HTR-8/SVneo (cell line): ENCODE measurements around the gene ADRA2C.

Experiments used
- DNase-seq: peaks from one replicate; pipeline ENCODE4 v3.0.0; 2011; ENCODE audit warnings: low spot score, mixed read lengths; ENCODE audit not compliant: insufficient read length
- FAIRE-seq: peaks from 2 replicates; lab custom pipeline; 2011; peaks lifted over from hg19 to GRCh38; lab: Jason Lieb, UNC

ADRA2C gene

DNA sequence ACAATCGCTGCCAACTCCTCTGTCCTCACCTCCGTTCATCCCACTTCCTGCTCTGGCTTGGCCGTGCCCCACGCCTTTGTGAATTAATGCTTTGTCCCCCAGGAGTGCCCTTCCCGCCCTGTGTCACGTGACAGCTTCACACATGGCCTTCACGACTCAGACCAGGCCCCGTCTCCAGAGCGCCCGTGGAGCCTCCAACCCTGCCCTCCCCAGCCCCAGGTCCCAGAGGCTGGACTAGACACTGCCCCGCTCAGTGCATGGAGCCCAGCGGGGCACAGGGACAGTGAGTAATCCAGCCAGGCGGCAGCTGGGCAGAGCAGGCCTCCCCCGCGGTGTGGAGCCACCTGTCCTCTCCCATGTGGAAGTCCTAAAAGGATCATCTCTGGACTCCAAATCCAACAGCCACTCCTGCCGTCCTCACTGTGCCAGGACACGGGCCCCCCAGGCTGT lies 7.4 kb downstream of the ADRA2C start:
- FAIRE-seq (no peak), DNase-seq (no peak)

DNA sequence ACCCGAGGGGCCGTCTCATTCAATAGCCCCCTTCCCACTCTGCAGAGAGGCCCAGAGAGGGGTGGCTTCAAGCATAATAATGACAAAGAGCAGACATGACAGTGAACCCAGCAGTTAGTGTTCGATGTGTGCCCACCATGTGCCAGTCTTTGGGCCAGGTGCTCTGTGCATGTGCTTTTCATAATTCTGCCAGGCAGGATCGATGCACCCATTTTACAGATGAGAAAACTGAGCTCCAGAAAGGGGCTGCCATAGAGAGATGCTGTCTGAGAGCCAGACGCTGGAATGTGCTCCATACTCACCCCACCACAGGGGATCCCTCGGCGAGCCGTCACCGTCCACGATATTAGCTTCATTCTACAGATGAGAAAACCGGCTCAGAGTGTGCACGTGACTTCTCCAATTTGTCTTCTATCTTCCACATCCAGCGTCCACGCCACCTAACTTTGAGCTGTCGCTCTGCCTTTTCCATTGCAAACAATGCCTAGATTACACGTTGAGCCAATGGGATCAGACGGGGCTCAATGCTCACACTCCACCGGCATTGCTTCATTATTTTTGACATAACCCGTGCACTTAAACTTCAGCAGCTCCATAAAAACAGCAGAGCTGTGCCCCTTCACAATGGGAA lies 8.2 kb downstream of the ADRA2C start:
- FAIRE-seq (no peak), DNase-seq (no peak)

DNA sequence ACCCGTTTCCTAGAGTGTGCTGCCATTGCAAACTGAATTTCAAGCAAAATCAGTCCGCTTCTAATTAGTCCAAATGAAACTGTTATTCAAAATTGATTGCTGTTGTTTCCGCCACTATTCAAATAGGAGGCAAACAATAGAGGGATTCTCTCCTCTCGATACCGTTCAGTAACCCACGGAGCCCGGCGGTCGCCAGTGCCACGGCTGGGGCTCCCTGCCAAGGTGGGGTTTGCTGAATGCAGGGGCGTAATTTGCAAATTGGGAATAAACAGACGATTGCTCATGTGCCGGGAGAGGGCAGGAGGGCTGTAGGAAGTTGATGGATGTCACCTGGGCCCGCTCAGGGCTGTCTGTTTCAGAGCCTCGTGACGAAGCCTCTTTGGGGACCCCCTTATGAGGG lies 8.8 kb downstream of the ADRA2C start:
- FAIRE-seq = no peak
- DNase-seq = no peak

DNA sequence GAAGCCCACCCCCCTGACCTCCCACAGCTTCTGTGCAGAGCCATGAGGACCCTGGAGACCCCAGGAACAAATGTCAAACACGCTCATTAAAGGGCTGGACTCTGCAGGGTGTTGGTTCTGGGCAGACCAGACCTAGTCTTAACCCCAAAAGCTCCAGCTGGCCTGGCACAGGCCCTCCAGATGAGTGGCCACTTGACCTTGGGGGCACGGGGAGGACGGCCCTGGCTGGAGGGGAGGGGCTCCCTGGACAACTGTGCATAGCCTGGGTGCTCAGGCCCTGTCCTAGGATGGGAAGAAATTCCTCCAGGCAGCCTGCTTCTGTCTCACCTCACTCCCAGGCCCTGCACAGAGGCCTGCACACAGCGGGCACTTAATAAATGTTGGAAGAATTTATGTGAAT lies 9.4 kb downstream of the ADRA2C start:
- DNase-seq (no peak), FAIRE-seq (no peak)

DNA sequence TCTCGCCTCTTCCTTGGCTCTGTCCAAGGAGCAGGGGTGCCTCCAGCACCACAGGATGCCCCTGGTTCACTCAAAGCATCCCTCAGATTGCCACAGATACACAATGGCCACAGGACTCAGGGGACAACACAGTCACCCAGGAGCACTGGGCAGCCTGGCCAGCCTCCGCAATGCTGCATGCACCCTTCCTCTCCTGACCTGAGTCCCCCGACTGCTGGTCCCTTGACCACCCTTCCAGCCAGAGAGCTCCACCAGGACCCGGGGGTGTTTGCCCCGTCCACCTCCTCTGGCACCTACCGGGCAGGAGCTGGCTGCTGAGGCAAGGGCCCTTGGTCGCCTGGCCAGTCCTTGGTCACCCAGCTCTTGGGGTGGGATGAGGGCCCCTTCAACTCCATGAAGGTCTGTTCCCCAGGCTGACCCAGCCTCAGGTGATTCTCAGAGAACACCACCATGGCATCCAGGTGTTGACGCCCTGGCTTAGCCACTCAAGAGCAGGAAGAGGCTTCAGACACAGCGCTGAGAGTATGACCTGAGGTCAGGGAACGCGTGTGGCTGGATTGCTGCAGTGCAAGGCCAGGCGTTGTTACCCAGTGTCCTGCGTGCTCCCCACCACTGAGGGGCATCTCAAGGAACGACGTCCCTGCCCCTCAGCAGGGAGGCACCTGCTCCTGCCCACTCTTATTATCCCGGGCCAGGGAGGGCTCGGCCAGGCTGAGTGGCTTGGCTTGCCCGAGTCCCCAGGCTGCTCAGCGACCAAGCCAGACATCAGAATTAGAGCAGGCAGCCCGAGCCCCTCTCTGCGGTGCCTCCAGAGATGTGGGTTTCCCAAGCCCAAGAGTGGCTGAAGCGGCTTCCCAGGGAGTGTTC lies 10.2 kb downstream of the ADRA2C start:
- no peak for DNase-seq

DNA sequence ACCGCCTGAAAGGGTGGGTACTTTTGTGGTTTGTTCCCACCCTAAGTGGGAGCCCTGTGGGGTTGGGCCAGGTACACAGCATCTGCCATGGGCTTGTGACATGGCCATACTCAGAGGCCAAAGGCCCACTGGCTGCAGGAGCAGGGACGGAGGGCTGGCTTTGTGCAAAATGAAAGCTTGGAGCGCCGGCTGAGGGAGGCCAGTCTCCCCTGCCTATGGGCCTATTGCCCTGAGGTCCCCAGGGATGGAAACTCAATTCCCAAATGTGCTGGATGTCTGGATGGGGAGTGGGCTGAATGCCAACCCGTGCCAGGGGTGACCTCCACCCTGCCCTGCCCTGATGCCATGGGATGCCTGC lies 10.8 kb downstream of the ADRA2C start:
- DNase-seq = no peak

More for the DNA sequence above, 10.2 kb downstream of the ADRA2C start:
- no peak for FAIRE-seq

DNA sequence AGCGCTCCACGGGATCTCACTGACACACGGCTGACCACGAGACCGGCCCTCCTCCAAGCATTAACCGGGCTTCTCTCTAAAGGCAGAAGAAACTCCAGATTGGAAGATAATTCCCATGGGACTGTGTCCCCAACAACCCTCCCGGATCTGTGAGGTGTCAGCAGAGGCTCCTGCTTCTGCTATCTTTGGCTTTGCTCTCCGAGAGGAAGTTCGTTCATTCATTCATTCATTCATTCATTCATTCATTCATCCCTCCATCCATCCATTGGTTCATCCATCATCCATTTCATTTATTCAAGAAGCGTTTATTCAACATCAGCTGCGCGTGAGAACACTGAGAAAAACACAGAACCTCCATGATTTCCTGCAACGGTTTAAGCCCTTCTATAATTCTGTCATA lies 11.5 kb downstream of the ADRA2C start:
- FAIRE-seq = no peak

More for the DNA sequence above, 10.8 kb downstream of the ADRA2C start:
- no peak for FAIRE-seq

DNA sequence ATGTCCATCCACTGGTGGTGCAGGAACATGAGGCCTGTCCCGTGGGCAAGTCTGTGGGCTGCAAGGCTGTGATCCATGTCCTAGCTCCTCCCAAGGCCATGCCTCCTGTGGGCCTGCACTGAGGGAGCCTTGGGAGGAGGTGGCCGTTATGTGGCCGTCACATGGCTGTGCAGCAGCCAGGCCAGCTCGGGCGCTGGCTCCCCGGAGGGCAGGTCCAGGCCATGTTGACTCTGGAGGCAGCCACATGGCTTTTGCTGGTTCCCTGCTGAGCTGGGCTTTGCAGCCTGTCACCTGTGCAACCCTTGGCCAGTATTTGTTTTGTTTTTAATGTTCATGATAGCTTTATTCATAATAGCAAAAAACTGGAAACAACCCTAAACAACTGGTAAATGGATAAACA lies 13.3 kb downstream of the ADRA2C start:
- FAIRE-seq (no peak), DNase-seq (no peak)

More for the DNA sequence above, 11.5 kb downstream of the ADRA2C start:
- no peak for DNase-seq

DNA sequence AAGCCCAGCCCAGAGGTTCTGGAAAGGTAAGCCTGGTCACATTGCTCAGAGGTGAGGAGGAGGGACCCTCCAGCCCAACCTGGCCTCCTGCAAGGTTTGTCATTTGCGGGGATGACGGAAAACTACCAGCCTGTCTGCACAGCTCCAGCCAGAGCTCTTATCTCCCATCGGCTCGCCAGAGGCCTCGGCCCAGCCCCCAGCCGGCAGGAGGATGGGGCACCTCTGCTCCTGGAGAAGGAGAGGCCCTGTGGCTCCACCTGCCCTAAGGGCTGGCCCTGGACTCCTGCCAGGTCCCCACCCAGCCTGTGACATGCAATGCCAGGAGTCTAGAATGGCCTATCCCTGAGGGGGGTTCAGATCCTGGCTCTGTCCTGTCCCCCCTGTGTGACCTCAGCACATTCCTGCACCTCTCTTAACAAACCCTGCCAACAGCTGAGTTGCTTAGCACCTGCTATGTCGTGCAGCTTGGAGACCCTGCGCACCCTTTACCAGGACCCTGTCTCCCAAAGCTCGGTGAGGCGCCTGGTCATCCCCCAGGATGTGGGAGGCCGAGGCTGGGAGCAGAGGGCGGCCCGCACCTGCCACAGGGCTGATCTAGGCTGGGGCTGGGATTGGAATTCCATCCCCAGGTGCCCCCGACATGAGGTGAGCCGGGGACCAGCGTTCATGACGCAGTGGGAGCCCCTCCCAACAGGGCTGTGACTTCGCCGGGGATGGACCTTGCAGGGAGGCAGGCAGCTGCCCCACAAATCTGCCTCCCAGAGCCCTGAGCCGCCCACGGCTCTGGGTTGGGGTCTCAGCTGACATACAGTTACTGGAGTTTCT lies 14.4 kb downstream of the ADRA2C start:
- no peak for FAIRE-seq
- DNase-seq = no peak

DNA sequence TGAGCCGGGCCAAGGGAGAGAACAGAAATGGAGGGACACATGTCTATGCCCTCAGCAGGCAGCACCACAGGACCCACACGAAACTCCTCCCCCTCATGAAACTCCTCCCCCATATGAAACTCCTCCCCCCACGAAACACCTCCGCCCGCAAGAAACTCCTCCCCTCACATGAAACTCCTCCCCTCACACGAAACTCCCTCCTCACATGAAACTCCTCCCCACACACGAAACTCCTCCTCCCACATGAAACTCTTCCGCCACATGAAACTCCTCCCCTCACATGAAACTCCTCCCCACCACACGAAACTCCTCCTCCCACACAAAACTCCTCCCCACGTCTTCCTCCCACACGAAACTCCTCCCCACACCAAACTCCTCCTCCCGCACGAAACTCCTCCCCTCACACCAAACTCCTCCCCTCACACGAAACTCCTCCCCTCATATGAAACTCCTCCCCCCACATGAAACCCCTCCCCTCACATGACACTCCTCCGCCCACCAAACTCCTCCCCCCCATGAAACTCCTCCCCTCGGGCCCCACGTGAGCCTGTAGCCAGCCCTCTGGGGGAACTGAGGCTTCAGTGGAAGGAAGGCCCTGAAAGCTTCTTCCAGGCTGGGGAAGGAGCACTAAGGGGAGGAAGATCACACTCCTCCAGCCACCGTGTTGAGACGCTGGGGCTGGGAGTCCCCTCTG lies 15.2 kb downstream of the ADRA2C start:
- no peak for FAIRE-seq
- DNase-seq = no peak

DNA sequence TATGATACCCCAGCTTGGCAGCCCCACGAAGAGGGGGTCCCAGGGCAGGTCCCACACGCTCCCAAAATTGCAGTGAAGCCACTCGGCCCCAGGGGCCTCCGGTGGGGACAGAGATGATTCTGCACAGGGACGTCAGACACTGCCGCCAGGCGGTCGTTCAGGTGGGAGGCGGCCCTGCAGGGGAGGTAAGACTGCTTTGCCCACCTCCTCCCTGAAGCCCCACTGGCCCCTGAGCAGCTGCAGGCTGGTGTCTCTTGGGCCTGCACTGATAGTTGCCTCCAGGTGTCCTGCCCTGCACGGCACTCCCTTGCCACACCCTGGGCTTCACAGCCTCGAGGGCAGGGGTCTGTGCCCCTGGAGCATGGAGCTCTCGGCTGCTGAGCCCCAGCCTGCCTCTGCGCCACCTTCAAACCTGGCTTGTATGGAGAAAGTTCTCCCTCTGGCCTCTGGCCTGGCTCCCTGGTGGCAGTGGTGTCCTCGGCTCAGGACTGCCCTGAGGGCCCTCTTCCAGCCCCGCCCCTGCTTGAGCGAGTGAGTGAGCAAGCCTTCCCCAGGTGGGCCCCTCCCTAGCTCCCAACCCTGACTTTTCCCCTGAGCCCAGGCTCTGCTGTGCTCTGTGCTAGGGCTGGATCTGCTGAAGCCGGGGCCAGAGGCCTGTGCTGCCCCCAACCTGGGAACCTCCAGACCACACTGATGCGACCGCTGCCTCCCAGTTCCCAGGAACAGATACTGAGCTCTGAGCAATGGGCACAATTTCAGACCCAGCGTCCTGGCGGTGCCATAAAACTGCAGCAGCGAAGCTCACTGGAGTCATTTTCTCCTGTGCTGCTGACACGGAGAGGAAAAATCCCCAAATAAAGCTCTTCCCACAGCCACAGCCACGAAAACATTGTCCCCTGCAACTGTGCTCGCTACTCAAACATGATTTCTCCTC lies 16.1 kb downstream of the ADRA2C start:
- DNase-seq (no peak), FAIRE-seq (no peak)

DNA sequence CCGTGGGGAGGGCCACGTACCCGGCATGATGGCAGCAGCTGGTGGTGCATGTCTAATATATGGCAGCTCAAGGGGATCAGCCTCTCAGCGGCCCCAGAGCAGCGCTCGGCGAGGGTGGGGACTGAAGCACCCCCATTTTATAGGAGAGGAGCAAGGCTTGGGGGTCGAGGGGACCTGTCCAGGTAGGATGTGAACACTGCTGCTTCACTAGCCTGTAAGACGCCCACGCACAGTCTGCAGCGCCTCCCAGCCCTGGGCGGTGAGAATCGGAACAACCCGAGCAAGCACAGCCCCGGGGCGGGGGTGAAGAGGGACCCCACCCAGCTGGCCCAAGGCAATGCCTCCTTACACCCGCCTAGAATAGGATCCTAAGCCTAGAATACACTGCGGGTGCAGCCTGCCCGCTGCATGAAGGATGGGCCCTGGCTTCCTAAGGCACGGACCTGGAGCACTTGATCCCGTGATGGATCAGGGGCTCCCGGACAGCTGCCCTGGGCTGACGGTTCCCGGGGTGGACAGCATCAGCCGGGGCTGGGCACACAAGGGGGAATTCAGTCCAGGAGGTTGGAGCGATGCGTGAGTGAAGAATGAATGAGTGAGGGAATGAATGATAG lies 17.6 kb downstream of the ADRA2C start:
- DNase-seq = no peak
- no peak for FAIRE-seq

DNA sequence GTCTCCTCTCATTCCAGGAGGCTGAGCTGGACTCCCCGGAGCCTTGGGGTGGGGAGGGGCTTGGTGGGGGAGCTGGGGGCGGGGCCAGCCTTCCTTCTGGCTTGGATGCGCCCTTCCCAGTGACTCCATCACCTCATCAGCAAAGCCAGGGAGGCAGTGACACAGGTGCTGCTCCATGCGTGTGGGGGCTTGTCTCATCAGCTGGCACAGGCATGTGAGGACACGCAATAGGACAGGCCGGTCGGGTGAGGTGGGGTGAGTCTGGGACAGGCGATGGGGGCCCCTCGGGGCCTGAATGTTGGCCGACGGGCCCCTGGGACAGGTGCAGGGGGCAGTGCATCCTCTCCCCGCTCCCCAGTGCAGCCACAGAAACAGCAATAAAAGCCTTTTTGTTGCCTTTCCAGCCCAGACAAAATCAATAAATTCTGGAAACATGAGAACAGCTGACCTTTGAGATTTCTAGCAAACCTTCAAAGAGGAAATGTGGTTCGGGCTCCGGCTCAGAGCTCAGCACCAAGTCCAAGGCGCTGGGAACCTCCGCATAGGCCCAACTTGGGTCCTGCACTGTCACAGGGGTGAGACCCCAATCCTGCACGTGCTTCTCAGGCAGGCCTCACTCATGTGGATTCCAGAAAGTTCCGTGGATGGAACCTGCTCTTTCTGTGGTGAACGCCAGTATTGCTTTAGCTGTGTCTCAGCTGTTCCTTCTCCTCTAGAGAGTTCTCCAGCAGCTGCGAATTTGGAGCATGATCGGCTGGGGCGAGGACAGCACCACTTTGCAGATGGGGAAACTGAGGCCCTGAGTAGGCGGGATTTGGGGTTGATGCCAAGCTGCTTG lies 18.5 kb downstream of the ADRA2C start:
- DNase-seq (no peak), FAIRE-seq (no peak)

DNA sequence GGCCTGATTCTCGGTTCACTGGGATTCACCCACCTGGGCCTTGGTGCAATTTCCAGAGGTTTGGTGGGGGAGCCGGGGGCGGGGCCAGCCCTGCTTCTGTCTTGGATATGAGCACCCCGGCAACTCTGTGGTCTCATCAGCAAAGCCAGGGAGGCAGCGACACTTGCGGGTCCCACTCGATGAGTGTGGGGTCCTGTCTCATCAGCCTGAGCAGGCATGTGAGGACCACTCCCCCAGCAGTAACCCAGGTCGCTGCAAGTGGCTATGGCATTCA lies 19.0 kb downstream of the ADRA2C start:
- FAIRE-seq (no peak), DNase-seq (no peak)

DNA sequence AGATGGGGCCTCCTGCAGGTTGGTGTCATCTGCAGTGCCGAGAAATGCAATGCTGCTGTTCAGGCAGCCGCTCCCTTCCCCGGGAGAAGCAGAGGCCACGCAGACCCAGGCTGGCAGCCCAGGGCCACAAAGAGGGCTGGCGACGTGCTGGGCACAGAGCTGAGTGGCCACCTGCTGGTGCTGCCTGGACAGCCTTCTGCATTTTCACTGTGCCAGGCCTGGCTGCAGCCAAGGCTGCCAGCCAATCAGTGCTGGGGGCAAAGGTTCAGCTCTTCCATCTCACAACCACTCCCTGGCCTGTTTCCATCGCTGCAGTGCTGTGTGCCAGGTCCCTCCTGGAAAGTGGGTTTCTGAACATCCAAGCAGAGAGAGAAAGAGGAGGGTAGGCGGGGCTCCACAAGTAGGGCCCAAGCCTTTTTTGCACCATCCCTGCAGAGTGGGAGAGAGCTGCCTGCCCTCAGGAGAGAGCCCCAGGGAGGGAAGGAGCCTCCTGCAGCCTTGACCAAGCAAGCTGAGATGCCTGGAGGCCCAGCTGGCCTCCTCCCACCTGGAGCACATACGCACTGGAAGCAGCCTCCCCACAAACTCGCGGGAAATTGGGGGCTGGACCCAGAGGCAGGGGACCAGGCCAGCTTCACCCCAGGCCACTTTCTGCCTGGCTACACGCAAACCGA lies 20.1 kb downstream of the ADRA2C start:
- FAIRE-seq = no peak
- no peak for DNase-seq

DNA sequence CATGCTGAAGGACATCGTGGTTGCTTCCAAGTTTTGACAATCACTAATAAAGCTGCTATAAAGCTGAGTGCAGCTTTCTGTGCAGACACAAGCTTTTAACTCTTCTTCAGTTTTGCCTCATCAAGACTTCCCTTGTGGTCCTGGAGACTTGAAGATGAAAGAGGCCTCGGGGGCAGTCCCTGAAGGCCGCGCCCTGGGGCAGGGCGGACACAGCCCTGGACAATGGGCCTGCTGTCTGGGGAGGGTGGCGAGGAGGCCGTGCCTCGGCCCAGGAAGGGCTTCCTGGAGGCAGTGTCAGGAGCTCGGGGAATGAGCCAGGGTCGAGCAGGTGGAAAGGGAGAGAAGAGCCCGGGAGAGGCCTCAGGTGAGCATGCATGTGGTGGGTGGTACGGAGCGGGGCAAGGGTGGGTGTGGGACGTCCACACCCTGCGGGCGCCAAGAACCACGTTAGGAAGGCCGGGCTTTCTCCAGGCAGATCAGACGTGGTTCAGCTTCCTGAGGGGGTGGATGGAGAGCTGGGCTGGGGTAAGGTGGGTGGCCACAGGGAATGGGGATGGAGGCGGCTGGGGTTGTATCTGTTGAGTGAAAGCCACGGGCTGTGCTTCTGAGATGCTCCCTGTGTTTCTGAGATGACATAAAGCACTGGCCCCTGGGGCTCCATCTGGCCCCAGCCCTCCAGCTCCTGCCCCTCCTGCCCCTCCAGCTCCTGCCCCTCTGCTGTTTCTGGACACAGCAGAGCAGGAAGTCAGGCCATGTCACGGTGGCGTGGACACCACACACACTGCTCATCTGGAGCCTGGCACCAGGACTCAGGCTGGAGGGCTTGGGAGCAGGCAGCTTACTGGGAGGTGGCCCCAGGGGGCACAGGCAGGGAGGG lies 21.5 kb downstream of the ADRA2C start:
- FAIRE-seq (no peak), DNase-seq (no peak)

DNA sequence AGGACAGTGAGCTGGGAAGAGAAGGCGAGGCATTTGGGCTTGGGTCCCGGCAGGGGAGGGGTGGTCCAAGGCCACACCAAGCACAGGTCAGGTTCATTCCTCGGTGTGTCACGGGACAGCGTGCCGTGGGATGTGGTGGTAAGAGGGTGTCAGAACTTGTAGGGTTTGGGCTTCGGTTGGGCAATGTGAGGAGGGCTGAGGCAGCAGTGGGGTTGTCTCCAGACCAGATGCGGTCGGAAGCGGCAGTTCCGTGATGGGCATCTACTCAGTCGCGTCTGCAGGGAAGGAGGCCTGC lies 22.1 kb downstream of the ADRA2C start:
- FAIRE-seq (no peak), DNase-seq (no peak)
